ENCODE data around the gene CENPU. TPM values are rescaled to one million over a fixed set of nuclear protein-coding genes. Genes with fewer than 3 reads are reported as not detected.
"Not testable (repeated sequence)": the region's sequence is repeated elsewhere in the genome, so short reads cannot be mapped to it uniquely, and the experiment has no call there.

CENPU gene
- total RNA-seq, 1 donor from 2014 or later = 80.3 TPM

GRCh38 chr4:184669251-184669650, 64.6 kb downstream of the CENPU start:
- Mint-ChIP-seq H3K9me3 (no peaks in the 10 kb centered on the region), H3K36me3 (ENCODE audit: low read depth) (peaks cover 28% of the 10 kb centered on the region), H3K27me3 (ENCODE audit: insufficient read depth) (no peaks in the 10 kb centered on the region), H3K4me1 (ENCODE audit: low read depth) (peaks cover 42% of the 10 kb centered on the region), H3K27ac (peak overlapping the region; percentile 51), H3K4me3 (peak overlapping the region; percentile 35)
- intact Hi-C loops (cut with micrococcal nuclease) = no loop called here
- DNase-seq (ENCODE audit: low spot score) = no peak

DNA sequence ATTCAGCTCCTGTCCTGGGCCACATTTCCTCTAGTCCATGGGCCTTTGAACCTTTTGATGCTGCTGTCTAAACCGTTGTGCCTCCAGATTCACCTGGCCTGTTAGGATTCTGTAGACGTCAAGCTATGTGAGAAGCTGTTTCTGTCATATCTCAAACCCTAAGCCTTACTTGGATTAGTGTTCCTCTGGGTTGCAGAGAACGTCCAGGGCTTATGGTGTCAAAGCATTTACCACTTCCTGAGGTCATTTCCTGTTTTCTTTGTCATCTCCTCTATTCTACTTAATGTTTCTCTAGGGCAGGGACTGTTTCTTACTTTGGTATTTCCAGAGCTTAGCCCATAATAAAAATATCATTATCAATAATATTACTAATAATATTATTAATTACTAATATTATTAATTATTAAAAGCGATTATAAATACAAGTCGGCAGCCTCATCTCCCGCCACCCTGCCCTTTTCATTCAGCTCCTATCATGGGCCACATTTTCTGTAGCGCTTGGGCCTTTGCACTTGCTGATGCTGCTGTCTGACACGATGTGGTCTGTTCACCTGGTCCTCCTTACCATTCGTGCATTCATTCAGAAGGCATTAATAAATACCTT, 65.3 kb downstream of the CENPU start:
- peak overlapping the region; percentile 35 for H3K4me3 Mint-ChIP-seq
- DNase-seq (ENCODE audit: low spot score) = no peak
- H3K4me1 Mint-ChIP-seq (ENCODE audit: low read depth) = peaks cover 42% of the 10 kb centered on the region
- peak overlapping the region; percentile 82 for H3K27ac Mint-ChIP-seq
- intact Hi-C loops (cut with micrococcal nuclease) = loop anchor here (1.0 kb wide), 1 partner anchor 19 kb away; the partner anchor contains the start of genes CASP3 and PRIMPOL
- H3K36me3 Mint-ChIP-seq (ENCODE audit: low read depth) = peaks cover 28% of the 10 kb centered on the region
- no peaks in the 10 kb centered on the region for H3K9me3 Mint-ChIP-seq
- H3K27me3 Mint-ChIP-seq (ENCODE audit: insufficient read depth) = no peaks in the 10 kb centered on the region

DNA sequence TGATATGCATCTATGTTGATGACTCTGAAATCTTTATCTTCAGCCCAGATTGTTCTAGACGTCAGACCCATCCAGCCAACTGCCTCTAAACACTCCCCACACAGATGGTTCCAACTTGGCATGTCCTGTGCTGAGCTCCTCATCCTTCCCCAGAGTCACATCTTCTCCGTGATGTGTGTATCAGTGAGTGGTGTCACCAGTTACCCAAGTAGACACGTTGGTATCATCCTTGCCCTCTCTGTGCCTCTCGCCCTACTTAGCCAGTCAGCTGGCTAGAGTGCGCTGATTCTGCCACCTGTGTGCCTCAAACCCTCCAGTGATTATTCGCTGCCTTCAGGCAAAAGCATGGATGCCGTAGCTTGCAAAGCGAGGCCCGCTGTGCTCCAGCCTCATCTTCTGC, 65.8 kb downstream of the CENPU start:
- Mint-ChIP-seq H3K36me3 (ENCODE audit: low read depth) (peaks cover 28% of the 10 kb centered on the region), H3K4me3 (no peak overlapping the region), H3K27ac (peak overlapping the region; percentile 82), H3K4me1 (ENCODE audit: low read depth) (peaks cover 42% of the 10 kb centered on the region), H3K9me3 (no peaks in the 10 kb centered on the region), H3K27me3 (ENCODE audit: insufficient read depth) (no peaks in the 10 kb centered on the region)
- no peak for DNase-seq (ENCODE audit: low spot score)
- intact Hi-C loops (cut with micrococcal nuclease) = loop anchor here (1.0 kb wide), 1 partner anchor 19 kb away; the partner anchor contains the start of genes CASP3 and PRIMPOL

GRCh38 chr4:184666670-184667069, 67.2 kb downstream of the CENPU start:
- H3K27me3 Mint-ChIP-seq (ENCODE audit: insufficient read depth) = no peaks in the 10 kb centered on the region
- intact Hi-C loops (cut with micrococcal nuclease) = no loop called here
- peaks cover 42% of the 10 kb centered on the region for H3K4me1 Mint-ChIP-seq (ENCODE audit: low read depth)
- H3K4me3 Mint-ChIP-seq = no peak overlapping the region
- H3K27ac Mint-ChIP-seq = peak overlapping the region; percentile 12
- DNase-seq (ENCODE audit: low spot score) = no peak
- peaks cover 25% of the 10 kb centered on the region for H3K36me3 Mint-ChIP-seq (ENCODE audit: low read depth)
- H3K9me3 Mint-ChIP-seq = no peaks in the 10 kb centered on the region

- peaks cover 34% of the 10 kb centered on the region for H3K4me1 Mint-ChIP-seq (ENCODE audit: low read depth)
- no peak overlapping the region for H3K27ac Mint-ChIP-seq
- H3K9me3 Mint-ChIP-seq = no peaks in the 10 kb centered on the region
- intact Hi-C loops (cut with micrococcal nuclease) = no loop called here
- no peak for DNase-seq (ENCODE audit: low spot score)
- H3K4me3 Mint-ChIP-seq = no peak overlapping the region
- peaks cover 23% of the 10 kb centered on the region for H3K36me3 Mint-ChIP-seq (ENCODE audit: low read depth)
- H3K27me3 Mint-ChIP-seq (ENCODE audit: insufficient read depth) = no peaks in the 10 kb centered on the region
Observed at GRCh38 chr4:184664445-184665210, 69.3 kb downstream of the CENPU start.

DNA sequence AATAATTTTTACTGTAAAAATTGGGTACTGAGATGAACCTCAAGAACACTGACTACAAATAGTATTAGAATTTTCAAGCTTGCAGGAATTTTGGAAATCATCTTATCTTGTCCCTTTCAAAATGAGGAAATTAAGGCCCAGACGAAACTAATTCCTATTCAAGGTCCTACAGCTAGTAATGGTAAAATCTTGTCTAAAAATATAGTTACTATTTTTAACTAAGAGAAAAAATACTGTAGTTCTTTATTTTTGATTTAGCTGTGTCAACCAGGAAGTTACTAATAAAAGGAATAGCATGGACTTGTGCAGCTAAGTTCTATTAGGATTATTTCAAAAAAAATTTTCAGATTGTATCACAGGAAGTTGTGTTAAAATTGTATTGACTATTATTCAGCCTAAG, 71.7 kb downstream of the CENPU start:
- H3K27ac Mint-ChIP-seq = no peak overlapping the region
- no peak for DNase-seq (ENCODE audit: low spot score)
- H3K4me3 Mint-ChIP-seq = no peak overlapping the region
- intact Hi-C loops (cut with micrococcal nuclease) = no loop called here
- H3K27me3 Mint-ChIP-seq (ENCODE audit: insufficient read depth) = no peaks in the 10 kb centered on the region
- H3K36me3 Mint-ChIP-seq (ENCODE audit: low read depth) = peaks cover 9% of the 10 kb centered on the region
- H3K4me1 Mint-ChIP-seq (ENCODE audit: low read depth) = peaks cover 13% of the 10 kb centered on the region
- no peaks in the 10 kb centered on the region for H3K9me3 Mint-ChIP-seq

GRCh38 chr4:184660978-184661377, 72.9 kb downstream of the CENPU start:
- H3K4me3 Mint-ChIP-seq = no peak overlapping the region
- H3K27ac Mint-ChIP-seq = no peak overlapping the region
- intact Hi-C loops (cut with micrococcal nuclease) = no loop called here
- H3K9me3 Mint-ChIP-seq = no peaks in the 10 kb centered on the region
- DNase-seq (ENCODE audit: low spot score) = no peak
- peaks cover 16% of the 10 kb centered on the region for H3K36me3 Mint-ChIP-seq (ENCODE audit: low read depth)
- no peaks in the 10 kb centered on the region for H3K27me3 Mint-ChIP-seq (ENCODE audit: insufficient read depth)
- peaks cover 13% of the 10 kb centered on the region for H3K4me1 Mint-ChIP-seq (ENCODE audit: low read depth)

DNA sequence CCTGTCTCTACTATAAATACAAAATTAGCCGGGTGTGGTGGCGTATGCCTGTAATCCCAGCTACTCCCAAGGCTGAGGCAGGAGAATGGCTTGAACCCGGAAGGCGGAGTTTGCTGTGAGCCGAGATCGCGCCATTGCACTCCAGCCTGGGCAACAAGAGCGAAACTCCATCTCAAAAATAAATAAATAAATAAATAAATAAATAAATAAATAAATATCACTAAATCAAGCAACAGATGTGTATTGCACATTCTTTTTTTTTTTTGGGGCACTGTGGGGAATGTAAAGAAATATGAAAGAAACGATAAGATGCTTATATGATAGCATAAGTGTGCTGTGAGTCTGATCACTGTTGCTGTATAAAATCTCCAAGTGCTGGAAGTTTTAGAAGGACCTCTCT, 76.1 kb downstream of the CENPU start:
- intact Hi-C loops (cut with micrococcal nuclease) = not testable (repeated sequence)

GRCh38 chr4:184657144-184657543, 76.8 kb downstream of the CENPU start:
- DNase-seq (ENCODE audit: low spot score) = no peak
- intact Hi-C loops (cut with micrococcal nuclease) = no loop called here
- Mint-ChIP-seq H3K4me3 (no peak overlapping the region), H3K9me3 (no peaks in the 10 kb centered on the region), H3K4me1 (ENCODE audit: low read depth) (peaks cover 14% of the 10 kb centered on the region), H3K27me3 (ENCODE audit: insufficient read depth) (no peaks in the 10 kb centered on the region), H3K36me3 (ENCODE audit: low read depth) (peaks cover 18% of the 10 kb centered on the region), H3K27ac (no peak overlapping the region)

More for the DNA sequence above, 76.1 kb downstream of the CENPU start:
- not testable (repeated sequence) for H3K4me3 Mint-ChIP-seq; DNase-seq (ENCODE audit: low spot score); H3K27me3 Mint-ChIP-seq (ENCODE audit: insufficient read depth); H3K9me3 Mint-ChIP-seq; H3K4me1 Mint-ChIP-seq (ENCODE audit: low read depth); H3K27ac Mint-ChIP-seq
- peaks cover 17% of the 10 kb centered on the region for H3K36me3 Mint-ChIP-seq (ENCODE audit: low read depth)

GRCh38 chr4:184655889-184656869, 77.7 kb downstream of the CENPU start:
- DNase-seq (ENCODE audit: low spot score) = no peak
- intact Hi-C loops (cut with micrococcal nuclease) = no loop called here
- no peak overlapping the region for H3K27ac Mint-ChIP-seq
- peaks cover 21% of the 10 kb centered on the region for H3K36me3 Mint-ChIP-seq (ENCODE audit: low read depth)
- H3K27me3 Mint-ChIP-seq (ENCODE audit: insufficient read depth) = no peaks in the 10 kb centered on the region
- H3K9me3 Mint-ChIP-seq = no peaks in the 10 kb centered on the region
- H3K4me3 Mint-ChIP-seq = no peak overlapping the region
- H3K4me1 Mint-ChIP-seq (ENCODE audit: low read depth) = peaks cover 19% of the 10 kb centered on the region

GRCh38 chr4:184653650-184654049, 80.2 kb downstream of the CENPU start:
- intact Hi-C loops (cut with micrococcal nuclease) = no loop called here
- Mint-ChIP-seq H3K4me1 (ENCODE audit: low read depth) (peaks cover 28% of the 10 kb centered on the region), H3K4me3 (no peak overlapping the region), H3K27ac (no peak overlapping the region), H3K27me3 (ENCODE audit: insufficient read depth) (no peaks in the 10 kb centered on the region), H3K9me3 (no peaks in the 10 kb centered on the region), H3K36me3 (ENCODE audit: low read depth) (peaks cover 21% of the 10 kb centered on the region)
- DNase-seq (ENCODE audit: low spot score) = no peak

- H3K27me3 Mint-ChIP-seq (ENCODE audit: insufficient read depth); H3K27ac Mint-ChIP-seq; H3K9me3 Mint-ChIP-seq; intact Hi-C loops (cut with micrococcal nuclease); DNase-seq (ENCODE audit: low spot score); H3K4me3 Mint-ChIP-seq: not testable (repeated sequence)
- peaks cover 33% of the 10 kb centered on the region for H3K4me1 Mint-ChIP-seq (ENCODE audit: low read depth)
- H3K36me3 Mint-ChIP-seq (ENCODE audit: low read depth) = peaks cover 30% of the 10 kb centered on the region
Observed at GRCh38 chr4:184652681-184653080, 81.2 kb downstream of the CENPU start.
